Measurements from ENCODE around the gene NEGR1.

NEGR1 gene

GRCh38 chr1:71836904-71837303, 445.4 kb downstream of the NEGR1 start:
- DNase-seq: no peak

DNA sequence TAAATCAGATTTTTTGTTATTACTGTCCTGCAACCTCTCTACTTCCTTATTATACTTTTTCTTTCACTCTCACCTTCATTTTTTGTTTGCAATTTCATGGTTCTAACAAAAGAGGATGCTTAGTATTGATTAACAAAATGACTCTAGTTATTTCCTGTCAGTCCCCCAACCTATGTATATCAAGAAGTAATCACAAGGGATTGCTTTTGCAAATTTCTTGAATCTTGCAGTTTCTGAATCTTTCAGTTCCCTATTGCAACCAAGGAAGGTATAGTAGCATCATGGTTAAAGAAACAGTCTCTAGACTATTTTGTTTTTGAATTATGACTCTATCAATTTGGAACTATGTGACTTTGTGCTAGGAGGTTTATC, 446.9 kb downstream of the NEGR1 start:
- DNase-seq: no peak

GRCh38 chr1:71834601-71835441, 447.5 kb downstream of the NEGR1 start:
- DNase-seq: no peak

DNA sequence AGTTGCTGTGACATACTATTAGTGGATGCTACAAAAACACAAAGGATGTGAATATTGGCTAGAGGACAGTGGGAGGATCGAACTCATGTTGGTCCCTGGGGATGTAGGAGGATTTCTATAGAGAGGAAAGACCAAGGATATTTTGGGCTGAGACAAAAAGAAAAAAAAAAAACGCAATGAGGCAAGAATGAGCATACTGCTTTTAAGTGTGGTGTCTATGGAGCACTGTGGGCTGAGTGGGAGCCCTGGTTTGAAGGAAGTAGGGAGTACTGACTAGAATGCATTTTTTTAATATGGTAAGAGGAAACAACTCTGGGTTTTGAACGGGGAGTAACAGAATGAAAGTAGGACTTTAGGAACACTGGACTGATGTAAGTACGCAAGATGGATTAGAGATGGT, 450.7 kb downstream of the NEGR1 start:
- DNase-seq: no peak

- DNase-seq: no peak
Measured at GRCh38 chr1:71829346-71829745, 453.0 kb downstream of the NEGR1 start.

GRCh38 chr1:71828431-71829012, 453.8 kb downstream of the NEGR1 start:
- peak; percentile 46 for DNase-seq

DNA sequence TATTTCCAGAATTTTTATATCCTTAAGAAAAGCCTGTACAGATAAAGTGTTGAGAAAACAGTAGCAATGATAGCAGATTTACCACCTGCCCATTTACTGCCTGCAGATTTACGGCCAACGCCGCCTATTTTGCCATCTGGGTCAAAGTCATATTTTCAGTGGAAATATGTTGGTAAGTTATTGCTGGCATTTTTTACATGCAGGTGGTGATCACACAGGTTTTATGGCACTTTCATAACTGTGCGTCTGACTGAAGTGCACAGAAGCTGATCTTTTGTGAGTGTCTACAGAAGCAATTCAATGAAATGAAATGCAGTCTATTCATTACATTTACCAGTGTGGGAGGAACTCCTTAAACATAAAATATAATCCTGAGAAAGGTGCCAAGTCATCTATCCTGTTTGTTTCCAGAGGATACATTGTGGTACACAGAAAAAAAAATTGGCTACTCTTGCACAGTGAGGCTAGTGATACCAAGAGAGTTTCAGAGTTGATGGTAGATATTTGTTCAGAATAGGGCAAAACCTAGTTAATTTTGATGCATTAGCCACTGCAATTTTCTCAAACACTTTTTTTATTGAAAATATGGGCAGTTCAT, 458.5 kb downstream of the NEGR1 start:
- DNase-seq: no peak

DNA sequence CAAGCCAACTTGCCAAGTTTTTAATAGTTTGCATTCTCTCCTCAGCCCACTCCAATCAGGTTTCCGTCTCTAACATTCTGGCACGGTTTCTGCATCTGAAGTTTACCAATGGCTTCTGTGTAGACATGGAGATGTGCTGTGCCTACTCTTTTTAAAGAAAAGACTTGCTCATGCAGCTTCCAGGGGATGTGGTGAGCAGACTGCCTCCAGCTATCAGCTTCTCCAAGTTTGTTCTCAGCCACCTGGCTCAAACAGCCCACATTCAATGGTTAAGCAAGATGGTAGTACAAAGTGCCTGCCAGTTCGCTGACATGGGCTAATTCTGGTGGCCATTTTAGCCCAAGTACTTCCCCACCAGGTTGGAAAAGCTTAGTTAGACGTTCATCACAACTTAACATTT, 465.3 kb downstream of the NEGR1 start:
- no peak for DNase-seq

DNA sequence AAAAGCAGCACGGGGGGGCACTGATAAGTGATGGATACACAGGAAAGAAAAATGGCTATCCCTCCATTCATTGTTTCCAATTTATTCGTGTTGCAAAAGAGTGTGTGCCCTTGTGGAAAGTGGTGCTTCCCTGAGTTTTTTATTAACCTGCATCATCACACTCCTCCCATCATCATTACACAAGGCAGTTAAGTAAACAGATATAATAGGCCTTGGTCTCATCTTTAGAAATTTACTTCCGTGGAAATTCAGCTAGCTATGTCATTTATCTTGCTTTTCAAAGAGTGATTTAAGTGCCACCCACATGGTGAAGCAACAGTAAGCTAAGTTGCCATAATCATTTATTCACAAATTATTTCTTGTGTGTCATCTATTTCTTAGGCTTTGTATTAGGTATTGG, 473.3 kb downstream of the NEGR1 start:
- DNase-seq: no peak

- no peak for DNase-seq
Measured at GRCh38 chr1:71804140-71804539, 478.2 kb downstream of the NEGR1 start.

DNA sequence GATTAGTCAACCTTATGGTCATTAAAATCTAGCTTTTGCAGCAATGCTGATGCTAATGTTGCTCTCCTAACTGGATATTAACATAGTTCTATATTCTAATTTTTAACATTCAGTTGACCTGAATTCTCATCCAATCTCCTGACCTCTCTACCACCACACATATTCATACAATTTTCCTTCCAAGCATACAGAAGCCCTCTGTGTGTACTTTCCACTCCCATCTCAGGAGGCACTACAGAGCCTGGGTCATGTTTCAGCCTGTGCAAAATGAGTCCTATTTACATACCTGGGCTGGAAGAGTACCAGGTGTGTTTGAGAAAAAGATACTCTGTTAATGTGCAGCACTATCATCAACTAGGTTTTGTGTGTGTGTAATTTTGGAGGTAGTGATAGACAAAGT, 486.3 kb downstream of the NEGR1 start:
- DNase-seq: no peak

- no peak for DNase-seq
Measured at GRCh38 chr1:71792264-71792663, 490.1 kb downstream of the NEGR1 start.

DNA sequence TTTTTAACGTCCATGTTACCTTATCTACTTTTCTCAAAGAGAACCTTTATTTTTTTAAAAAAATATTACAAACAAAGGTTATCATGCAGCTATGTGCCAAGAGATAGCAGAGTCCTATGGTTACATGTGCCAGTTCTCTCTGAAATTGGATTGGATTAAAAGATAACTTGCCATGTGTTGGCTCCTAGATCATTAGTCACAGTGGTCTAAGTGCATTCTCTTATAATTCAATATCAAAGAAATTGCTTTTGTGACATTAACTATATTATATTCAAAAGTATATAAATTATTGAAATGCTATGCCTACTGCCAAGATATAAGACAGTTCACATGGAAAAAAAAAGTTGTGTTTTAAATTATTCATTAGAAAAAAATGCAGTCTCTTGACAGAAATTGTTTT, 494.2 kb downstream of the NEGR1 start:
- DNase-seq: no peak

- DNase-seq: no peak
Measured at GRCh38 chr1:71787699-71788098, 494.6 kb downstream of the NEGR1 start.

DNA sequence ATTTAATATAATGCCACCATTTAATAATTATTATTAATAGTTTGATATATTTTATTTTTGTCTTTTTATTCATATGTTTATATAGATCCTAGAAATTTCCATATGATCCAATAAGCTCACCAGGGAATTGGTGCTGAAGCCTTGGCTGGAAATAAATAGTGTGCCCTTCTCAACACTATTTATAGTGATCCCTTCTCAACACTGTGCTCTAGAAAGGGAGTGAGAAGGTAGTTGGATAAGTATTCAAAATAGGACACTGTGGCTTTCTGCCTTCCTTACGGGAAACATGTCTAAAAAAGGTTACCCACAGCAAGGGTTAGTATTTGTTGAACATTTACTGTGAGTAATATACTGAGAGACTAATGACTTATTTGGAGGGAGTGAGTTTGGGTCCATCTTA, 496.1 kb downstream of the NEGR1 start:
- no peak for DNase-seq

DNA sequence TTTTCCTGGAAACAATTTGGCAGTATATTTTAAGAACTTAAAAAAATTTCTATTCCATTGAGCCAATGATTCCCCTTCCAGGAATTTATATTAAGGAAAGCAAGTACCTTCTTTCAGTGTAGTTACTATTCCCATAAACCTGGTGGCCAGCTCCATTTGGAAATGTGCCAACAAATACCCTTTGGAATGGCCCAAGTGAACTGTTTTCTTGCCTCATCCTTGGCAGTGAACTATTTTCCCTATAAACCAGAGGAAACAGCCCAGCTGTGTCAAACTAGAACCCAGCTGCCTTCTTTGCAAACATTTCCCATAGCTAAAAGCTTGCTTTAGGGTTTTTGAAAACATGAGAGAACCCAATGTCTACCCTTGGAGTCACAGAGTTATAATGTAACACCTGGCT, 496.9 kb downstream of the NEGR1 start:
- no peak for DNase-seq

- no peak for DNase-seq
Measured at GRCh38 chr1:71785000-71785399, 497.3 kb downstream of the NEGR1 start.

DNA sequence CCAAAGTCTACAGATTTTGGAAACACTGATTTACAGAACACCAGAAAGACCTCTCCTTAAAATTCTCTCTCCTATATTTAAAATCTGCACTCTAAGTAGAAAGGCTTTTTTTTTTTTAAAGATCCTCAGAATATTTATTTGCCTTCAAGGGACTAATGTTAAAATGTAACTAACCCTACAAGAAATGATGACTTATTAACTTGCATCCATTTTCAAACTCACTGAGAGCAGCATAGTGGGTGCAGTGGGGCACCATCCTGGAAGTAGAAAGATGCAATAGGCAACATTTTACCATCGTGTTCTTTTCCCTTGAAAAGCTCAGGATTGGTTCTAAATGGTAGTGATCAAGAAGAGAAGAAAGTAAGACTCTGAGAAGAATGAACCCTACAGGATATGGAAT, 498.1 kb downstream of the NEGR1 start:
- DNase-seq: no peak

DNA sequence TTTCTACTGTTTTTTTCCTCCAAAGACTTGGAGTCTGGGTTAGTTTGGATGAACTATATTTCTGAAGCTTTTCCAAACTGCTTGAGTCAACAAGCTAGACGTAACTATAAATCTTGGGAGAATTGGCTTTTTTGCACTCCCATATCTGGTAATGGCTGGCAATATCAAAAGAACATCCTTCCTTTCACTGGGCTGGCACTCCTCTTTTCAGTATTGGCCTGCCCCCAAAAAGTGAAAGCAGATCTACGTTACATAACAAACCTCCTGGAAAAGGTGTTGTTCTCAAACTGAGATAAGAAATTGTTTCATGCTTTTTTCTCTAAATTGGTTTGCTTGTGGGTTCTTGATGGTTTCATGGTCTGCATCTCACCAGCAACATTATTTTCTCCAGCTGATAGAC, 499.3 kb downstream of the NEGR1 start:
- DNase-seq: no peak

- no peak for DNase-seq
Measured at GRCh38 chr1:71781450-71781849, 500.9 kb downstream of the NEGR1 start.

DNA sequence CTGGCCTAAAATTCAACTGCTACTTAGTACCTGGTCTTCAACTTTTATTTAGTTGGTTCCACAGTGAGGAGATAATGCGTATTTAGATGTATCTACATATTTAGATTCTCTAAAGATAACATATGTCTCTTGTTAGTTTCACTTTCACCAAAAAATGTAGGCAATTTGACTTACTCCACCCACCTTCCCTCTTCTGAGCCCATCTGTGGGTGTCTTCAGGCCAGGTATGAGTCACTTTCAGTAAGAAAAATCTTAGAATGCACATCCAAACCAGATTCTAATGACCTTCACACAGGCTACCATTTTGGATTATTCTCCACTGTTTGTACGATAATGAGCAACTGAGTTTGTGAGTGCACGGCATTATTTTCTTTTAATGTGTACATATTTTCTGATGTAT, 501.7 kb downstream of the NEGR1 start:
- DNase-seq: no peak

DNA sequence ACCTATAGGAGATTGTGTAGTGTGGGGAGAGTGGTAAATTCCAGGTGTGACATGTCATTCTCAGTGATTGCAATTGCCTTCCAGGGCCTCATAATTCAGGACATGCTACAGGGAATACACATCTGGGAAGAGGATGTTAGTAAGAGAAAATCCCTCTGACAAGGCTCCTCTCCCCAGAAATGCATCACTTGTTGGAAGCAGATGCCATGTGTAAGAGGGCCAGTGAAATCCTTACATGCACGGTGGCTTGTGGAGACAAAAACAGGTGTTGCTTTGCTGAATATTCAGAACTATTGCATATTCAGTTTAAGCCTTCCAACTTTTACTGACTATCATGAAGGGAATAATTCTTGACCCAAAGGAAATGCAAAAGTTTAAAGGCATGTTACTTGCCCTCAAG, 503.4 kb downstream of the NEGR1 start:
- DNase-seq: no peak

GRCh38 chr1:71777094-71777493, 505.2 kb downstream of the NEGR1 start:
- DNase-seq: no peak

- no peak for DNase-seq
Measured at GRCh38 chr1:71774705-71775104, 507.6 kb downstream of the NEGR1 start.

GRCh38 chr1:71770121-71770520, 512.2 kb downstream of the NEGR1 start:
- DNase-seq: no peak

Data from midbrain (tissue), 1 donor.